Lung microvascular endothelial cell (primary cell): Measurements from ENCODE around the gene PNRC2. TPM values are rescaled to one million over a fixed set of nuclear protein-coding genes. Genes with fewer than 3 reads are reported as not detected.
"Not testable (repeated sequence)": the region's sequence is repeated elsewhere in the genome, so short reads cannot be mapped to it uniquely, and the experiment has no call there.

Experiments
- DNase-seq, 2 donors: peaks; one replicate each; pipeline versions ENCODE4 v3.0.0 to v3.0.0-alpha.2; 2010; ENCODE audit warnings: low read depth in 2 of 2
- total RNA-seq: library from RNA; depleted of rRNA; stranded (reverse); fragments of >200 nt; gene quantifications from 2 replicates; pipeline ENCODE4 v1.2.1, GENCODE V29; 2014

Gene PNRC2
- total RNA-seq, 1 donor from 2014 or later = 69.0 TPM

- no peak for DNase-seq
Observed at GRCh38 chr1:23989263-23989662, 29.6 kb downstream of the PNRC2 start.

GRCh38 chr1:23992011-23992410, 32.4 kb downstream of the PNRC2 start:
- DNase-seq = not testable (repeated sequence)

GRCh38 chr1:23995431-23995837, 35.8 kb downstream of the PNRC2 start:
- DNase-seq = no peak

GRCh38 chr1:23996700-23997229, 37.1 kb downstream of the PNRC2 start:
- DNase-seq = no peak

- DNase-seq = no peak
Observed at GRCh38 chr1:23997812-23998211, 38.2 kb downstream of the PNRC2 start.

- no peak for DNase-seq
Observed at GRCh38 chr1:23999156-23999671, 39.6 kb downstream of the PNRC2 start.

GRCh38 chr1:24002695-24003094, 43.1 kb downstream of the PNRC2 start:
- no peak for DNase-seq

- no peak for DNase-seq
Observed at GRCh38 chr1:24003331-24003972, 43.8 kb downstream of the PNRC2 start.

- no peak for DNase-seq
Observed at GRCh38 chr1:24004132-24004531, 44.5 kb downstream of the PNRC2 start.

GRCh38 chr1:24005163-24005562, 45.5 kb downstream of the PNRC2 start:
- no peak for DNase-seq

- DNase-seq = no peak
Observed at GRCh38 chr1:24007079-24007478, 47.5 kb downstream of the PNRC2 start.

- peak in 1 of 2 donors; percentile 17 for DNase-seq
Observed at GRCh38 chr1:24008574-24009184, 49.1 kb downstream of the PNRC2 start.

- peak; percentile 64 to 70 for DNase-seq
Observed at GRCh38 chr1:24009406-24009805, 49.8 kb downstream of the PNRC2 start.

- no peak for DNase-seq
Observed at GRCh38 chr1:24010650-24011049, 51.0 kb downstream of the PNRC2 start.

GRCh38 chr1:24012878-24013277, 53.2 kb downstream of the PNRC2 start:
- DNase-seq = not testable (repeated sequence)

Other genes starting within 250 kb of the PNRC2 start
- 13.9 and 22.2 TPM in 2 replicates for gene ELOA, start 216.4 kb upstream of the PNRC2 start, total RNA-seq
- 24.6 and 29.0 TPM in 2 replicates for gene PITHD1, start 181.4 kb upstream of the PNRC2 start, total RNA-seq
- gene LYPLA2, start 168.7 kb upstream of the PNRC2 start, total RNA-seq = 92.7 and 108 TPM in 2 replicates
- 16.7 and 19.6 TPM in 2 replicates for gene GALE, start 159.1 kb upstream of the PNRC2 start, total RNA-seq
- 37.3 and 40.7 TPM in 2 replicates for gene HMGCL, start 134.4 kb upstream of the PNRC2 start, total RNA-seq
- gene FUCA1, start 91.5 kb upstream of the PNRC2 start, total RNA-seq = 9.4 and 11.7 TPM in 2 replicates
- gene CNR2, start 46.5 kb upstream of the PNRC2 start, total RNA-seq = not detected in 2 replicates
- 47.5 and 70.2 TPM in 2 replicates for gene SRSF10, start 20.5 kb downstream of the PNRC2 start, total RNA-seq
- gene MYOM3, start 152.3 kb downstream of the PNRC2 start, total RNA-seq = under 0.01 TPM in 1 of 2 replicates, not detected in the other
- gene IL22RA1, start 183.3 kb downstream of the PNRC2 start, total RNA-seq = not detected in 2 replicates
- gene IFNLR1, start 227.5 kb downstream of the PNRC2 start, total RNA-seq = under 0.01 TPM in 1 of 2 replicates, not detected in the other